Neutrophil (primary cell): Measurements from ENCODE around the gene OR10Z1.

Source experiments
- H3K27ac ChIP-seq: fragments of 200-600 bp; sonication (generic); 2 replicates; pipeline ENCODE4 v1.5.1; 2016; ENCODE audit warnings: mild to moderate bottlenecking, moderate library complexity
- H3K27me3 ChIP-seq: fragments of 200-600 bp; sonication (generic); 2 replicates; pipeline ENCODE4 v1.6.0; 2016; ENCODE audit warnings: mild to moderate bottlenecking
- H3K36me3 ChIP-seq: fragments of 200-600 bp; sonication (generic); 2 replicates; pipeline ENCODE4 v1.5.1; 2017
- H3K4me1 ChIP-seq, 2 experiments: fragments of 200-600 bp in 1 of 2; sonication (generic) in 1 of 2; 1 replicate in 1 of 2; 2 replicates in 1 of 2; pipeline versions ENCODE4 v1.5.1 to v1.6.1; 2013 to 2016; ENCODE audit warnings: low read depth in 1 of 2, low read length in 1 of 2, mild to moderate bottlenecking in 1 of 2, moderate library complexity in 1 of 2; ENCODE audit not compliant: control insufficient read depth in 1 of 2, insufficient read depth in 1 of 2
- H3K4me3 ChIP-seq, 2 experiments: fragments of 200-600 bp in 1 of 2; sonication (generic) in 1 of 2; 1 replicate in 1 of 2; 2 replicates in 1 of 2; pipeline ENCODE4 v1.5.1; 2013 to 2016; ENCODE audit warnings: low read depth in 1 of 2, low read length in 1 of 2, mild to moderate bottlenecking in 1 of 2, moderate library complexity in 1 of 2
- H3K9me3 ChIP-seq: fragments of 200-600 bp; sonication (generic); 2 replicates; pipeline ENCODE4 v1.5.1; 2016
- TF ChIP-seq, protein P1 (sequence below): fragments of 200-600 bp; sonication (generic); IDR thresholded peaks from 2 replicates; pipeline ENCODE4 v1.5.1; 2016; ENCODE audit warnings: antibody characterized with exemption

OR10Z1 gene

DNA sequence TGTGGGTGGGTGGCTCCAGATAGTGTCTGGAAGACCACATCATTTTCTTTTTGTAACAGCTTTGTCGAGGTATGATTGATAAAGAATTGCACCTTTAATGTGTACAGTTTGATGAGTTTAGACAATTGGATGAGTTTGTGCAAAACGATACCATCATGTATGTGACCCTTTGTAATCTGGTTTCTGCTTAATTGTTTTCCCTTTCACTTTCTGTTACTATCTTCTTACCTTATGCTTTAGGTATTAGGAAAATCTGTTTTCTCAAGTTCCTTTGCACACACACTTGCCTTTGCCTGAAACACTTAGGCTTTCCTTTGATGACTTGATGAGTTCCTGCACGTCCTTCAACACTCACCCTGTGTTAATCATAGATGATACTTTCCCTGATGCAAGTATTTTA is 6.8 kb downstream of the OR10Z1 start:
- Histone ChIP-seq H3K4me3 (no peak overlapping the region), H3K27me3 (no peaks in the 10 kb centered on the region), H3K36me3 (no peaks in the 10 kb centered on the region), H3K27ac (no peak overlapping the region), H3K4me1 (no peaks in the 10 kb centered on the region), H3K9me3 (no peaks in the 10 kb centered on the region)
- TF ChIP-seq, protein P1, sequence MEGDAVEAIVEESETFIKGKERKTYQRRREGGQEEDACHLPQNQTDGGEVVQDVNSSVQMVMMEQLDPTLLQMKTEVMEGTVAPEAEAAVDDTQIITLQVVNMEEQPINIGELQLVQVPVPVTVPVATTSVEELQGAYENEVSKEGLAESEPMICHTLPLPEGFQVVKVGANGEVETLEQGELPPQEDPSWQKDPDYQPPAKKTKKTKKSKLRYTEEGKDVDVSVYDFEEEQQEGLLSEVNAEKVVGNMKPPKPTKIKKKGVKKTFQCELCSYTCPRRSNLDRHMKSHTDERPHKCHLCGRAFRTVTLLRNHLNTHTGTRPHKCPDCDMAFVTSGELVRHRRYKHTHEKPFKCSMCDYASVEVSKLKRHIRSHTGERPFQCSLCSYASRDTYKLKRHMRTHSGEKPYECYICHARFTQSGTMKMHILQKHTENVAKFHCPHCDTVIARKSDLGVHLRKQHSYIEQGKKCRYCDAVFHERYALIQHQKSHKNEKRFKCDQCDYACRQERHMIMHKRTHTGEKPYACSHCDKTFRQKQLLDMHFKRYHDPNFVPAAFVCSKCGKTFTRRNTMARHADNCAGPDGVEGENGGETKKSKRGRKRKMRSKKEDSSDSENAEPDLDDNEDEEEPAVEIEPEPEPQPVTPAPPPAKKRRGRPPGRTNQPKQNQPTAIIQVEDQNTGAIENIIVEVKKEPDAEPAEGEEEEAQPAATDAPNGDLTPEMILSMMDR = no peak

DNA sequence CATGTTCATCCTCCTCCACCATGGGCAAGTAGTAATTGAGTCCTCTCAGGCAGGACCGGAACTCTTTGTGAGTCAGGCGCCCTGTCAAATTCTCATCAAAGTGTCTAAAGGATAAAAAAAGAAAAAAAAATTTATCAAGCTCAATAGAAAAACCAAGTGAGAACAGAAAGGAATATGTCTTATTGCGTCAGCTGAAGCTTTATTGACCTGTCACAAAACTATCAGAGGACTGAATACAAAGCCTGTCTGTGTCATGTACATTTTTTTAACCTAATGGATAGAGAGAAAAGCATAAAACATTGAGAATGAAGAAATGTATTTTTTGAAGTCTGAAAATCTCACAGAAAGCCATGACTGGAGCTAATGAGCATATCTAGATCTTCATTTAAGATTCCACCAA is 8.7 kb downstream of the OR10Z1 start:
- Histone ChIP-seq H3K9me3 (no peaks in the 10 kb centered on the region), H3K4me1 (no peaks in the 10 kb centered on the region), H3K4me3 (no peak overlapping the region), H3K36me3 (no peaks in the 10 kb centered on the region), H3K27me3 (no peaks in the 10 kb centered on the region), H3K27ac (no peak overlapping the region)
- TF ChIP-seq, protein P1 = no peak

DNA sequence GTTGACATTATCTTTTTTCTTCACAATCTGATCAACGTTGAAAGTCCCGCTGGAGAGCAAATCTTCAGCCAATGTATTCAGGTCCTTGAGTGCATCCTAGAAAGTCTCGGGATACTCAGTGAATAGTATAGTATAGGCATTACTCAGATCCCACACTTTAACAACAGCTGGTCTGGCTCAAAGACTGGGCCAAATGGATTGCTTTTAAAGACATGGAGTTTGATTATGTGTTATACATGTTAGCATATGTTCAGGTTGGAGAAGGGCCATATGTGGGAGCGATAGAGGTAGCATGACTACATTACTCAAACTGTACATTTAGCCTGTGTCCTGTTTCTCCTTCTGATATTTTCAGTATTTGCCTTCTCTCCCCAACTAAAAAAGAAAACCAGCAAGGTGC is 33.1 kb downstream of the OR10Z1 start:
- TF ChIP-seq, protein P1 = no peak
- H3K27me3 ChIP-seq = no peaks in the 10 kb centered on the region
- no peak overlapping the region for H3K27ac ChIP-seq
- peaks cover 9 to 11% of the 10 kb centered on the region in 2 experiments for H3K4me1 ChIP-seq
- no peaks in the 10 kb centered on the region for H3K36me3 ChIP-seq
- H3K9me3 ChIP-seq = no peaks in the 10 kb centered on the region
- no peak overlapping the region for H3K4me3 ChIP-seq

DNA sequence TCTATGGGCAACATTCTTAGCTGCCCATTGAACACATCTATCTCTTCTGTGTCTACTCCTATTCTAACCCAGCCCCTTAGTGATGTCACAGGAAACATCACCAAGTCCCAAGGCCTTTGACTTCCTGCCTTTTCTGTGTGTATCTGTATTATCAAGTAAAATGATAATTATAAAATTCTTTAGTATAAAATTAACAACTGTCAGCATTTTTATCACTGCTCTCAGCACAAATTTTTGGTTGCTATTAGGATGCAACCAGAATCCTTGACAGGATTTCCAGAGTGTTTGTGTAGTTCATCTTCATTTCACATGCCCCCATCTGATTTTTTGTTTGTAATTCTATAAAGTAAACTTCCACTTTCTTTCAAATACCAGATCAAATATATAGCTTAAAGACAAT is 33.8 kb downstream of the OR10Z1 start:
- no peak overlapping the region for H3K4me3 ChIP-seq
- TF ChIP-seq, protein P1 = no peak

DNA sequence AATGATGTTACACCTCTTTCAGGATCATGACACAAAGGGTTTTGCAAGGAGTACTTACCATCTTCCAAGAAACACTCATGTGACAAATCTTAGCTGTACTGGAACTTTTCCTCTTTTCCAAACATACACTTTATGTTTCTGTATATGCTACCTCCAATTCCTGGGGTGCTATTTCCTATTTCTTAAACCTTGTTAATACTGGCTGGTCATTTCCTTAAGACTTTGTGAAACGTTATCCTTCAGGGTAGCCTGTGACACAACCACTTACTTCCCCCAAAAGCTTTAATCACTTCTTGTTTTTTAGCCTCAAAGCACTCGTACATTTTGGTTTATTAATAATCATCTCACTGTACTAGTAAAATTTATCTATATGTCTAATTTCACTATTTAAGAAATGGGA is 39.4 kb downstream of the OR10Z1 start:
- Histone ChIP-seq H3K27ac (peak overlapping the region; percentile 70), H3K9me3 (no peaks in the 10 kb centered on the region), H3K4me3 (no peak overlapping the region), H3K4me1 (peaks cover 33 to 37% of the 10 kb centered on the region in 2 experiments), H3K27me3 (no peaks in the 10 kb centered on the region), H3K36me3 (no peaks in the 10 kb centered on the region)
- TF ChIP-seq, protein P1 = no peak

More for the DNA sequence above, 33.8 kb downstream of the OR10Z1 start:
- H3K36me3 ChIP-seq = no peaks in the 10 kb centered on the region
- H3K27ac ChIP-seq = no peak overlapping the region
- H3K4me1 ChIP-seq = peaks cover 15 to 18% of the 10 kb centered on the region in 2 experiments
- no peaks in the 10 kb centered on the region for H3K9me3 ChIP-seq
- no peaks in the 10 kb centered on the region for H3K27me3 ChIP-seq

DNA sequence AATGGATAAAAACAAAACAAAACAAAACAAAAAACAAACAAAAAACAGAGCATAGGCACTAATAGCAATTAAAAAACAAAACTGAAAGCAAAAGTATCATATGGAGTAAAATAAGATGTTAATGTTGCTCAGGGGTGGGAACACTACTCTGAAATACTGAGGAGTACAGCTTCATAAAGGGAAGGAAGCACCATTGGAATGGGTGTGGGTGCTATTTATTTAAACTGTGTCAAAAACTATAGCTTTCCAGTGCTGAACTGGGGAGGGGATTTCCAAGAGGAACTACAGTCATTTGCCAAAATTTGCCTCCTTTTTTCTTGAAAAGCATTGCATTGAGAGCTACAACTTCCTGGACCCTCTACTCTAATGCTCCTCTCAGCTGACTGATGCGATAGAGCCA is 41.4 kb downstream of the OR10Z1 start:
- Histone ChIP-seq H3K36me3 (no peaks in the 10 kb centered on the region), H3K4me1 (peaks cover 33 to 37% of the 10 kb centered on the region in 2 experiments), H3K4me3 (no peak overlapping the region), H3K27ac (peak overlapping the region; percentile 4), H3K9me3 (no peaks in the 10 kb centered on the region), H3K27me3 (no peaks in the 10 kb centered on the region)
- TF ChIP-seq, protein P1 = no peak
